HG02642 (cell line): Measurements from ENCODE around the gene FGF6.

Experiments
- ATAC-seq: cut with Tn5 transposase; IDR thresholded peaks from one replicate; pipeline ENCODE4 v1.9.1; 2021; ENCODE audit warnings: mild to moderate bottlenecking; ENCODE audit not compliant: unreplicated experiment, poor library complexity

The FGF6 gene

DNA sequence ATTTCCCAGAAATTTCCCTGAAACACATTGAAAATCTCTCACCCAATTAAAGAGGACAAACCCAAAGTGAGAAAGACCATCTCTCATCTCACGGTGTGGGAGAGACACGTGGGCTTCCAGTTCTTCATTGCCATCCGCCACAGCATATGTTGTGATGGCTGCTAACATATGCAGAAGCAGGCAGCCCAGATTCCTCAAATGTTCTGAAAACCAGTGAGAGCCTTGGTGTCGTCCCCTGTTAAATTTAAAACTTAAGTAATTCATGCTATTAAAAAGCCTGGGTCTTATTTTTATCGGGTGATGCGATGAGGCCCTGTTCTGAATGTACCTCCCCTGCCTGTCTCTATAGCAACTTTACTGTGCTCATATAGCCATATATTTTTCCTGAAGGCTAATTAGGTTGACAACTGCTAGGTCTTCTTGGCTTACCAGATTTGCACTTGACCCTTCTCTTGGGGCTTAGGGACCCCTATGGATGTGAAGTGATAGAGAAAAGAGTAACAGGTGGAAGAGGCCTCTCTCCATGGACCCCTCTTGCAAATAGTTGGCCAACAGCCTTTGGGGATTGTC, 2.8 kb upstream of the FGF6 start:
- ATAC-seq, result no peak

DNA sequence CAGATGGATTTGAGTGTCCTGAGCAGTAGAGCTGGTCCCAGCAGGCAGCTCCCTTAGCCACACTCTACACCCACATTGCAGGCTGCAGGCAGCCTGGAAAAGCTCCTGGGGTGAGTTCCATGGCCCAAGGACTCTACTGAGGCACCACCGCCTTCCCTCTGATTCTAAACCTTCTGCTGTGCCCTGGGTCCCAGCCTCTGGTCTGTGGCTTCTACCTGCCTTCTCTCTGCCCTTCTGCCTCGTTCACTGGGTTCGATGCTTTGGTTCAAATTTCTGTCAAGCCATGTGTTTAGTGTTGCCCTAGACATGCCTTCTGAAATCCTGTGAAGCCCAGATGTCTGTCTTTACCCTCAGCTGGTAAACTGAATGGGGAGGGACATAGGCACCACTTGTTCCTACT, 1.5 kb upstream of the FGF6 start:
- no peak for ATAC-seq

DNA sequence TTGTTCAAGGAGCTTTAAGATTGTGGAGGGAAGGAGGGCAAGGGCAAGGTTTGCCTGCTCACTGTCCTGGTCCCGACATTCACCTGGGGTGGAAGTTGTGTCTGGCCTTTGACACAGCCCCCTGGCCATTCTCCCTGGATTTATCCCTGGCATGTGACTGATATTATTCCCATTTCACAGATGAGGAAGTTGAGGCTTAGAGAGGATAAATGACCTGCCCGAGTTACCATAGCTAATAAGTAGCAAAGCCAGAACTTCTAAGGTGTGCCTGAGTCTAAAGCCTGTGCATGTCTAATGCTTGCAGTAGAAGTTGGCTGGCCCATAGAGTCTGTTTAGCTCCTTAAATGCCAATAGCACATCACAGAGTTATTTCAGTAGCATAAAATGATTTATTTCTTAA, 720 bp upstream of the FGF6 start:
- ATAC-seq, result no peak

DNA sequence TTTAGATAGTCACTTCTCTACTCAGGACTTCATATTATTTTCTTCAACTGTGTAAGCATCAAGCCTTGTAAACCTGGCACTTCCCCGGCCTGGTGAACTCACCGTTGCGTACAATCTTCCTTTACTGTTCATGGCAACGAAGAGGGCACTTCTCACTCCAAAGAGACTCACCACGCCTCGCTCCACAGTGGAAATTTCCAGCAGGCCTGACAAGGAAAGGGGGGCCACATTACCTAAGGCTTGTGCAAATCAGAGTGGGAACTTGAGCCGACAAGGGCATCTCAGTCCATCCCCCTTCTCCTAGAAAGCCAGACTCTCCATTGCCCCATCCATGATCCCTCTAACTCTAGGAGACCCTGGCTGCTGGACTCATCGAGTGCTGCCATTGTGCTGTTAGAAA, 1.6 kb downstream of the FGF6 start:
- no peak for ATAC-seq

DNA sequence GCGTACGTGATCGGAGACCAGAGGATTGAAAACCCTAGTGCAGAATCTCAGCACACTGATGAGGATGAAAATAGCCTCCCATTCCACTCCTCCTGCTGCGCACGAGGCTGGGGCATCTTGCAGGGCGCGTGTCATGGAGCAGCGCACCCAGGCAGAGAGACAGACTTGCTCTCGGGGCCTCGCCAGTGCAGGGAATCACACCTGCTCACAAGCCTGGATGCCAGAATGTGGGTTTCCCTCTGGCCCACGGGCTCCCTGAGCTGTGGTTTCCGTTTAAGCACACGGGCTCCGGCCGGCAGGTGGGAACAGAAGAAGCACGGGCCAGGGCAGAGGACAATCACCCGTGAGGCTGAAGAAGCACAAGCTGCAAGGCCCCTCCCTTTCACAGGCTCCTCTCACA, 2.0 kb downstream of the FGF6 start:
- no peak for ATAC-seq

DNA sequence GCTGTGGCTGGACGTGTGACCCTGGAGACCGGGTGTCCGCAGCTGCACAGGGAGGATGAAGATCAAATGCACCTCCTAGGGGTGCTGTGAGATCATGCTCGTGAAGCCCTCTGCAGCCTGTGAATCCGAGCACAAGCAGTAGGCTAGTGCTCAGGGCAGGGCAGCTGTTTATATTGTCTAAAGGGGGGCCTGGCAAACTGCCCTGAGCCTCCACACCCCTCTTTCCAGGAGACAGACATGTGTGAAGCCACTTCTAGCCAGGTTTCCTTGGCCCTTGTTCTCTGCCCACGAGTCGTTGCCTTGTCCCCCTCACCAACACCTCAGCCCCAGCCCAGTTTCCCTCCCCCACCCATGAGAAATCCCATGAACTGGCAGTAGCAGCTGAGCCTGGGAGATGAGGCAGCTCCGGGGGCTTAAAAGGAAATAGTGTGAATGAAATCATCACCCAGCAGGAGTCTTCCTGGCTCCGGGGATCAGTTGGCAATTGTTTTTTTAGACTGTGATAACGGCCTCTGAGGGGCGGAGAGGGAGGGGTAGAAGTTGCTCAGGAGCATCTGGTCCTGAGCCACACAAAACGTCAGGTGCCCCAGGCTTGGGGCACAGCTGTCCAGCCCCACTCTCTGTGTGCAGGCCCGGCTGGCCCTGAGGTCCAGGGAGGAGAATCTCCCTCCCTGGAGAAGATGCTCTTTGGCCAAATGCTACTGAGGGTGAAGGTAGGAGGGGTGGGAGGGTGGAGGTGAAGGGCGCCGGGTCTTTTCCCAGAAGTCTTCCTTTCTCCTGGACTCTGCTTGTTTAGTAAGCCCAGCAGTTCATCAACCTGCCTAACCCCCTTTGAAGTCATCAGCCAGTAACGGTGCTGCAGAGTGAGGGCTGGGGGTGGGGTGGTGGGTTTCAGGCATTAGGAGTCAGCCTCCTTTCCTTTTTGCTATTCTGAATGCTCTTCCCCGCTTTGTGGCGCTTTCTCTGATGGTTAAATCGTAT, 4.0 kb downstream of the FGF6 start:
- no peak for ATAC-seq

DNA sequence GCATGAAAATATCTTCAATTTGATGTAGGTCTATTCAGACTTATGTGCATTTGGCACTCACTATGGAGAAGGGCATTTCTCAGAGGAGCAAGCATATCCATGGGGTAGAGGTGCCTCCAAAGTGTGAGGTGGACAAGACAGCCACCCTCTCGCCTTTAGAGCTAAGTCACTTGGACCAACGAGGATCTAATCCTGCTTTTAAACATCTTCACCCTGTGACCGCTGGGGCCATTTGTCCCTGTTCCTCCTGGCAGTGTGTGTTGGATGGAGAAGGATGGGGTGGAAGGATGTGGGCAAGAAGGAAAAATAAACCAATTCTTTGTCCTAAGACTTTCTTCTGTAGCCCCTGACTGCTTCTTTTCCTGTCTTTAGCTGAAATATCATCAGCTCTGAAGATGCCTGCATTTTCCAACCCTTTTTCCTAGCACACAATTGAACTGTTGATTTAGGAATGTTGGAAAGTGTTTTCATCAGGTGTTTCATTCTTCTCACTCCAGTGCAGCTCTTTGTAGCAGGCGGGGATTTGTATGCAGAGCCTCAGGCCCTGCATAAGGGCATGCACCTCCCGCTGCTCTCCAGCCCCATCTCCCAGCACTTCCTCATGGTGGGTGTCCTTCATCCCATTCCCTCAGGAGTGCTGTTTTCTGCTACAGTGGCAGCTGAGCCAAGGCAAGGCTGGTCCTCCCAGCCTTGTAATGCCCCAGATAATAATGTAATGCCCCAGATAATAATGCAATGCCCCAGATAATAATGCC, 5.3 kb downstream of the FGF6 start:
- ATAC-seq, result no peak

DNA sequence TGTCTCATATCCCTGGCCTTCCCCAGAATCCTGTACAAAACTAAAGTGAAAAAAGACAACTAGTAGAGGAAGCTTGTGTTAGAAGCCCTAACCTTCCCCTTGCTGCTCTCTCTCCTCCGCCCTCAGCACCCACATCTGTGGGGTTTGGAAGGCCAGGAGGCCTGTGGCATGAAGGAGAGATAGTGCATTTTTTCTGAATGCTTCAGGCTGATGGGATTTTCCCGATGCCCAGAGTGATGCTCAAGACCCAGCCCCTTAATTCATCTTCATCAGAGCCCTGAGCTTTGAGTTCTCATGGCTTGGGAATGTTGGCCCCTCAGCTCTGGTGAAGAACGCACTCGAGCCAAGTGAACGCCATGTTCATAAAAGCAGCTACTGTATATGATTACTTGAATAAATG, 5.9 kb downstream of the FGF6 start:
- ATAC-seq, result no peak

DNA sequence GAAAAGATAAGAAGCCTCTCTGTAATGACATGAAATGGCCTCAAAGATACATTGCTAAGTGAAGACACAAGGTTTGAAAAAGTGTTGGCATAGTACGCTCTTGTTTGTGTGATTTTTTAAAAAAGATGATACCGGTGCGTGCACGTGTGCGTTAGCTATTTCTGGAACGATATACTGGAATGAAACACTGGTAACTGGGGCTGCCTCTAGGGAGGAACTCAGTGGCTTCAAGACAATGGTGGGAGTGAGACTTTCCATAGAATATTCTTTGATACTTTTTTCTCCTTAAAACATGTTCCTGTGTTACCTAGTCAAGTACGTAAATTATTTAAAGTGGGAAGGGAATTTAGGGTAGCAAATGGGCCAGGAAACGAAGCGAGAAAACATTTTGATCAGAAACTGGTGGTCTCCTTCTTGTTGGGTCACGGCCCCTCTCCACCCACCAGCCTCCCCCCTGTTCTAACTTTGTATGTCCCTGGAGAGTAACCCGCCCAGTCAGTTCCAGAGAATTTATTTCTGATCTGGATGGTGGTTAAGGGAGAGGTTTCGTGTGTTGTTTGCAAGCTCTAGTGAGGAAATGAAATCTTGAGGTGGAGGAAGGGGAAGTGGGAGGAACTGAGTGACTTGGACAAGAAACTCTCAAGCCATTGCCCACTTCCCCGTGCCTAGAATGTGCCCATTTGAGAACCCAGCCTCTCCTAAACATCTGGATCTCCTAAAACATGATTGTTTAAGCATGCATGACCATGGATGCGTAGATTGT, 6.6 kb downstream of the FGF6 start:
- ATAC-seq, result no peak

DNA sequence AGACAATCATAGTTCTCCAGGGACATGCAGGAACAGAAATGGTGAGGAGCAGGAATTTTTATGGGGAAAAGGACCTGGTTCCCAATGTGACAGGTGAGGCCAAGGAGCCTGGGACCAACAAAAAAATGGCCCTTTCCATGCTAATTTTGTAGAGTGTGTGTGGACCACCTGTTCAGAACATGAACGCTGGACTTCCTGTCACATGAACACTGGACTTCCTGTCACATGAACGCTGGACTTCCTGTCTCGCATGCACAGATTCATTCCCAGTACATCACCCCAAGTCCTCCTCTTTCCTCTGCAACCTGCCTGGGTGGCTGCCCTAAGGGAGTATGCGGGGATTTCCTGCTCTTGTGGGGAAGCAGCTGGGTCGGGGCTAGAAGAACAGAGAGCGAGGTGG, 10.1 kb downstream of the FGF6 start:
- ATAC-seq, result no peak

DNA sequence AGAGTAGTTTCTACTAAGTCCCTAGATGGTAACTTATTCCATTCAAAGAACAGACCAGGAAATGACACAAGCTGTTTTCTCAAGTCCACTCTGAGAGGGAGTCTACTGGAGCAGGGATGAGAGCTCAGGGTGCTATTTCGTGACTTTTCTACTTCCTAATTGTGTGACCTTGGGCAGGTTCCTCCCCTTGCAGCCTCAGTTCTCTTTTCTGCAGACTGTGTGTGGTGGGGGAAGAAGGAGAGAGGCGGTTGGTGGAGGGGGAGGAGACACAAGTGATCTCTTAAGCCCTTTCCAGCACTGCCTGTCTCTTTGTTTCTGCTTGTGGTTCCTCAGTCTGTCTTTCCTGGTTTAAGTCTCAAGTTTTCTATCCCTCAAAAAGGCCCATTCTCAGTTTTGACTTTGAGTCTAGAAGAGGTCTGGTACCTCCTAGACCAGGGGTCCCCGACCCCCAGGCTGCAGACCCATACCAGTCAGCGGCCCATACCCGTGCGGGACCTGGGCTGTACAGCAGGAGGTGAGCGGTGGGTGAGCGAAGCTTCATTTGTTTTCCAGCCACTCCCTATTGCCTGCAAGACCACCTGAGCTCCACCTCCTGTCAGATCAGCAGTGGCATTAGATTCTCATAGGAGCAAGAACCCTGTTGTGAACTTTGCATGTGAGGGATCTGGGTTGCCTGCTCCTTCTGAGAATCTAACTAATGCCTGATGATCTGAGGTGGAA, 10.7 kb downstream of the FGF6 start:
- no peak for ATAC-seq

DNA sequence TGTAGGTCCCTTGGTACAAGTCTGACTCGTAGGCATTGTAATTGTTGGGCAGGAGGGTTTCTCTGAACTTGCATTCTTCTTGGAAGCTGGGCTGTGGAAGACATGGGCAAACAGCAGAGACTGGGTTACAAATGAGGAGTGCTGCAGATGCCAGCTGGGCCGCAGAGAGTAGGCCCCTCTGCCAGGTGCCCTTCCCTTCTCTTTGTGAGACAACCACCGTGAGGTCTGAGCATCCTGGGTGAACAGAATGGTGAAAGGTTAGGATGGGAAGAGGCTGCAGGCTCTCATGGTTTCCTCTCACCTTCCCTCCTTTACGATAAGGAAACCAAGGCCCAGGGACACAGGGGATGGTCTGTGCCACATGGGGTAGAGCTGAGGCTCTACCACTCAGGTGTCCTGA, 11.3 kb downstream of the FGF6 start:
- no peak for ATAC-seq

DNA sequence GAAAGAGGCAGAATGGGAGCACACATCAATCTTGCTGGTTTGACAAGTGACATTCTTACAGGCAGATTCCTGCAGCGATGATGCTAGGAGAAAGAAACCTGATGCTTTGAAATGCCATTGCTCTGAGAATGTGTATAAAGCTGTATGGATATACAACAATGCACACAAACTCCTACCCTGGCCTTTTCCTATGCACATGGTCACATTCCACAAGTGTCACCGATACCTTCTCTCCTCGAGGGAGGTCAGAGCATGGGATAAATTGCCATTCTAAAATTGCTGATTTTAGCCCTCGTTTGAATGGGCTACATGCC, 11.9 kb downstream of the FGF6 start:
- ATAC-seq, result no peak

DNA sequence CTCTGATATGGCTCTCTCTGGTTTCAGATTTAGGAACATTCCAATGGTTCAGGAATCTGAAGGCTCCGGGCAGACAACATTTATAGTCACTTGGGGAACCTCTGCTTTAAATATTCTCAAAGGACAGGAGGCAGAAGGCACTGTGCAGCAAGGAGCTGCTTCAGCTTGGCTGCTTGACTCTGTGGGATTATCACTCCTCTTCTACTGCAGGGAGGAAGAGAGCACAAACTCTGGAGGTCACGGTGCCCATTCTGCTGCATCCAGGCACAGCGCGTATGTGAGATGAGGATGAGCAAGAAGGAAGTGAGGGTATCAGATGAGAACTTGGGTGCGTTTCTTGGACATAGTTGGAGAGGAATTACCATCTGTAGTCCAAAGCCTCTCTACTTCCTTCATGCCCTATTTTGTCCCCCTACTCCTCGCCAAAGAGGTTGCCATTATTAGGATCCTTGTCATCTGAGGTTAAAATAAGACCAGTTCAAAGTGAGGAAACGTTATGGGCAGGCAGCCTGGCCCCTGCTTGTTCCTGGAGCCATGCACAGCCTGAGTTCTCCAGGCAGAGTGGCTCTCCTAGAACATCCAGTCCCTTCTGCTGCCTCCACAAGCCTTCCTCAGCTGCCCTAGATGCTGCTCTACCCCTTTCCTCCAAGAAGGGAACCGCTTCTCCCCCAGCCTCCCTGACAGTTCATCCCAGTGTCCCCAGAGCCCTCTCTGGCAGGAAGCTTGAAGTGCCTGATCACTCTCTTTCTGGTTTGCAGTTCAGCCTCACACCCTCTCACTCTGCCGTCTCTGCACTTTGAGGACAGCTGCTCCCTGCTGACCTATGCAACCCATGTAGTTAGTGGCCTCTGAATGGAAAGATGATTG, 12.5 kb downstream of the FGF6 start:
- ATAC-seq, result no peak

DNA sequence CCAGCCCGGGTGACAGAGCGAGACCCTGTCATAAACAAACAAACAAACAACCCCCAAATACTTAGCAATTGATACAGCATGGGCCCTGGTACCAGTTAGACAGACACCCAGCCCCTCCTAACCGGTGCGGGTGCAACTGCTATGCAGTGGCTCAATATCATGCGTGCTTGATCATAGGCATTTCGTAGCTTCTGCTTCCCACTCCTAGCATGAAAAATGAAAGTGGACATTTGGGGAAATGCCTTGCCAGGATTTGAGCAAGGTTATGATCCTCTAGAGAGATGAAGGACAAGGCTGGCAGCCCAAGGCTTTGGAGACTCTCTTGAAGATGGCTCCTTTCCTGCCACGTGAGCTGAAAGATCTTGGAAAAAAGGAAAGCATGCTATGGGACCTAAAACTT, 13.7 kb downstream of the FGF6 start:
- ATAC-seq, result no peak

DNA sequence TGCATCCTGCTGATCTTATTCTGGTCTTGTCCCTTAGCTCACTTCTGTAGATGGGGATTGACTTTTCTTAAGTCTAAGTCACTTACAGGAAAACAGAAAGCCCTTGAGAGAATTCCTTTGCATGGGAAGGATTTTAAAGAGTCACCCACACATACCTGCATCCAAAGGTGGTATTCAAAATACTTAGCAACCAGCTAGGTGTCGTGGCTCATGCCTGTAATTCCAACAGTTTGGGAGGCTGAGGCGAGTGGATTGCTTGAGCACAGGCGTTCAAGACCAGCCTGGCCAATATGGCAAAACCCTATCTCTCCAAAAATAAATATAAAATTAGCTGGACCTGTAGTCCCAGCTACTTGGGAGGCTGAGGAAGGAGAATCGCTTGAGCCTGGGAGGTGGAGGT, 14.2 kb downstream of the FGF6 start:
- no peak for ATAC-seq

DNA sequence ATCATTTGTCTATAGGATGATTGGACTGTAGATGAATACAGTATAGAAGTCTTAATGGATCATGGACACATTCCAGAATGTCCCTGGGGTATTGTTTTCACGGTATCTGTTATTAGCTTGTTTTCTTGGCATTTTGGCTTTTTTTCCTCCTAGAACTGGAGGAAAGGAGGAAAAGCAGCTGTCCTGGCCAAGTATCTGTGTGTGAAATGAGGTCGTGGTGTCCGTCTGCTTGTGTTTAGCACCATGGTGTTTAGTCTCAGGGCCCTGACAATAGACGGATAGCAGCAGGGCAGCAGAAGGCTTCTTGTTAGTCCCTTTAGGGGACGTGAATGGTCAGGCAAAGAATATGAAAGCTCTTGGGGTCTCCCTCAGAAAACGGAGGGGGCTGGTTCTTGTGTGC, 21.2 kb downstream of the FGF6 start:
- ATAC-seq, result no peak

DNA sequence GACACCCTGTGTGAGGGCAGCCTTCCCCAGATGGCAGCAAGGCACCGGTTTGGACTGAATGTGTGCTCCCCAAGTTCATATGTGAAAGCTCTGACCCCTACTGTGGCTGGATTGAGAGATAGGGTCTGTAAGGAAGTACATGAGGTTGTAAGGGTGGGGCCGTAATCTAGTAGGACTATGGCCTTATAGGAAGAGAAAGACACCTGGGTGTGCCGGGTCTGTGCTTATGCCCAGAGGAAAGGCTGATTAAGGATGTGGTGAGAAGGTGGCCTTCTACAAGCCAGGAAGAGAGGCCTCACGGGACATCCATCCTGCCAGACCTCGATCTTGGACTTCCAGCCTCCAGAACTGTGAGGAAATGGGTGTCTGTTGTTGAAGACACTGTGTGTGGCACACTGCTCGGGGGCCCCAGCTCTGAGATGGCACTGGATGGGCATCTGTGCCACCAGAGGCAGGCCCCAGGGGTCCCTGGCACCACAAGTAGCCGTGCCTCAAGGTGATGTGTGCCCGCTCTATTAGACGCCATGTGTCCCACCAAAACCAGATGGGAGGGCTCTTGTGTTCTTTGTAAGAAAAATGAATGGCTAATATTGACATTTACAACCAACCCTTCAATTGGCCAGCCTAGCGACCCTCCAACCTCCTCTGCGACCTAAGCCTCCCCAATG, 22.0 kb downstream of the FGF6 start:
- ATAC-seq, result no peak

DNA sequence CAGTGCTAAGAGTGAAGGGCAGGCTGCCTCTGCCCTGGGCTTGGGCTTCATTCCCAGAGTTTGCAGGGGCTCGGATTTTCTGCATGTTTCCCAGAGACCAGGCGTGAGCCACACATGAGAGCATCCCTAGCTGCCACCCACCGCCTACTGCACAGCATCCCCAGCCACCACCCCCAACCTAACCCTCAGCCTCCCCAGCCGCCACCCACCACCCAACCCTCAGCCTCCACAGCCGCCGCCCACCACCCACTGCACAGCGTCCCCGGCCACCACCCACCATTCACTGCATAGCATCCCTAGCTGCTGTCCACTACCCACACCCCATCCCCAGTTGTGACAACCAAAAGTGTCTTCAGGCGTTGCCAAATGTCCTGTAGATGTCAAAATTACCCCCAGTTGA, 22.6 kb downstream of the FGF6 start:
- no peak for ATAC-seq
